HepG2 (cell line): ENCODE results near the gene SC5D. TPM values are rescaled to one million over a fixed set of nuclear protein-coding genes. Genes with fewer than 3 reads are reported as not detected.

Experiments used
- ATAC-seq: fragments of 200-7000 bp; cut with Tn5 transposase; 3 replicates; pipeline ENCODE4 v1.9.1; 2020; ENCODE audit warnings: mild to moderate bottlenecking, moderate library complexity
- BruUV-seq: library from RNA; stranded (reverse); fragments of 400-500 nt; replicated peaks from 2 replicates; lab custom pipeline; 2021; lab: Mats Ljungman, UMichigan
- CTCF ChIA-PET: fragments of 300-600 bp; formaldehyde crosslinking; extraction: SDS; loops from one replicate; lab custom pipeline; 2021; ENCODE audit warnings: low total read pairs, inconsistent platforms, low intra/inter-chr PET ratio; lab: Yijun Ruan, JAX
- POLR2A ChIA-PET: fragments of 350-600 bp; sonication (Branson Sonifier 250); formaldehyde crosslinking; loops from one replicate; lab custom pipeline; 2020; ENCODE audit warnings: antibody characterized with exemption, inconsistent platforms; lab: Yijun Ruan, JAX
- DNase-seq: peaks from one replicate; pipeline ENCODE4 v3.0.0-alpha.2; 2015; ENCODE audit warnings: low spot score
- FAIRE-seq: peaks from 3 replicates; lab custom pipeline; 2011; peaks lifted over from hg19 to GRCh38; lab: Jason Lieb, UNC
- H2AFZ ChIP-seq: one replicate; pipeline ENCODE4 v1.6.1; 2011; ENCODE audit warnings: low read length, inconsistent platforms
- H3K27ac ChIP-seq: fragments of 300-600 bp; 3 replicates; pipeline ENCODE4 v1.8.0; 2011; ENCODE audit warnings: mixed run types, mild to moderate bottlenecking, mixed read lengths, low read length, inconsistent platforms; ENCODE audit not compliant: insufficient read depth; ENCODE audit errors: extremely low read length
- H3K27me3 ChIP-seq, 2 experiments: fragments of 200-600 bp in 1 of 2; 2 replicates in 1 of 2; 3 replicates in 1 of 2; pipeline versions ENCODE4 v1.6.0 to v1.8.0; 2011; ENCODE audit warnings: low read length in 2 of 2, mild to moderate bottlenecking in 2 of 2, moderate library complexity in 2 of 2, inconsistent platforms in 1 of 2; ENCODE audit not compliant: insufficient read depth in 2 of 2, control insufficient read depth in 1 of 2
- H3K36me3 ChIP-seq, 2 experiments: fragments of 200-600 bp in 1 of 2; replicated peaks in 1 of 2; 2 replicates in 1 of 2; 3 replicates in 1 of 2; pipeline versions ENCODE4 v1.5.1 to v1.8.0; 2011; ENCODE audit warnings: low read length in 2 of 2, inconsistent platforms in 1 of 2; ENCODE audit not compliant: insufficient read depth in 2 of 2, control insufficient read depth in 1 of 2
- H3K4me1 ChIP-seq: 2 replicates; pipeline ENCODE4 v1.5.1; 2012; ENCODE audit warnings: low read length, inconsistent platforms; ENCODE audit not compliant: insufficient read depth
- H3K4me2 ChIP-seq: 2 replicates; pipeline ENCODE4 v1.6.0; 2011; ENCODE audit warnings: low read depth, low read length, inconsistent platforms
- H3K4me3 ChIP-seq, 3 experiments: fragments of 200-600 bp in 1 of 3; sonication (generic), shearing (Covaris generic) in 1 of 3; replicated peaks in 1 of 3; 2 replicates each; pipeline ENCODE4 v1.5.1; 2011 to 2016; ENCODE audit warnings: low read length in 3 of 3, inconsistent platforms in 2 of 3, low read depth in 2 of 3, mild to moderate bottlenecking in 2 of 3, control low read depth in 1 of 3, mixed read lengths in 1 of 3; ENCODE audit not compliant: insufficient read depth in 1 of 3
- H3K79me2 ChIP-seq: one replicate; pipeline ENCODE4 v1.6.1; 2011; ENCODE audit warnings: low read length, inconsistent platforms; ENCODE audit not compliant: insufficient read depth
- H3K9ac ChIP-seq: 2 replicates; pipeline ENCODE4 v1.6.0; 2011; ENCODE audit warnings: mild to moderate bottlenecking, low read depth, low read length, inconsistent platforms; ENCODE audit not compliant: insufficient read depth
- H3K9me3 ChIP-seq: 2 replicates; pipeline ENCODE4 v1.5.1; 2012; ENCODE audit warnings: mild to moderate bottlenecking, low read length
- H4K20me1 ChIP-seq: 2 replicates; pipeline ENCODE4 v1.6.0; 2011; ENCODE audit warnings: inconsistent platforms, mild to moderate bottlenecking, low read length, moderate library complexity; ENCODE audit not compliant: insufficient read depth
- AHR ChIP-seq: IDR thresholded peaks from 2 replicates; pipeline ENCODE4 v1.6.1; 2018; ENCODE audit warnings: missing genetic modification reagents, missing compliant biosample characterization
- BORCS8-MEF2B ChIP-seq: sonication (generic); formaldehyde crosslinking; IDR thresholded peaks from 2 replicates; pipeline ENCODE4 v1.8.0; 2022; ENCODE audit warnings: mild to moderate bottlenecking, missing genetic modification reagents
- ERF ChIP-seq: IDR thresholded peaks from 2 replicates; pipeline ENCODE4 v1.6.1; 2018; ENCODE audit warnings: missing biosample characterization, missing genetic modification reagents
- GABPB1 ChIP-seq: IDR thresholded peaks from 2 replicates; pipeline ENCODE4 v1.6.1; 2016; ENCODE audit warnings: mild to moderate bottlenecking, missing genetic modification reagents, moderate library complexity, missing compliant biosample characterization
- KDM3A ChIP-seq: IDR thresholded peaks from 2 replicates; pipeline ENCODE4 v1.6.1; 2018; ENCODE audit warnings: low read depth, missing compliant biosample characterization
- MATR3 ChIP-seq: sonication (generic); formaldehyde crosslinking; IDR thresholded peaks from 2 replicates; pipeline ENCODE4 v1.4.0; 2020; ENCODE audit warnings: missing genetic modification reagents
- NFE2 ChIP-seq: sonication (generic); formaldehyde crosslinking; IDR thresholded peaks from 2 replicates; pipeline ENCODE4 v1.4.0; 2020; ENCODE audit warnings: missing genetic modification reagents
- POGK ChIP-seq: sonication (generic); formaldehyde crosslinking; conservative IDR thresholded peaks from 2 replicates; pipeline ENCODE4 v1.8.0; 2022; ENCODE audit warnings: mild to moderate bottlenecking, moderate library complexity, missing genetic modification reagents
- PPARG ChIP-seq: conservative IDR thresholded peaks from 2 replicates; pipeline ENCODE4 v1.6.1; 2016; ENCODE audit warnings: missing biosample characterization, missing genetic modification reagents
- SP2 ChIP-seq: sonication (generic); formaldehyde crosslinking; IDR thresholded peaks from 2 replicates; pipeline ENCODE4 v1.5.1; 2020; ENCODE audit warnings: mild to moderate bottlenecking, missing genetic modification reagents
- TARDBP ChIP-seq: sonication (generic); formaldehyde crosslinking; IDR thresholded peaks from 2 replicates; pipeline ENCODE4 v1.8.0; 2022; ENCODE audit warnings: mild to moderate bottlenecking, missing genetic modification reagents
- ZHX1 ChIP-seq: sonication (generic); formaldehyde crosslinking; IDR thresholded peaks from 2 replicates; pipeline ENCODE4 v1.8.1; 2022; ENCODE audit warnings: low read depth, mild to moderate bottlenecking, missing genetic modification reagents
- ZNF230 ChIP-seq: sonication (generic); formaldehyde crosslinking; IDR thresholded peaks from 2 replicates; pipeline ENCODE4 v1.4.0; 2020; ENCODE audit warnings: mild to moderate bottlenecking, missing genetic modification reagents
- ZNF460 ChIP-seq: sonication (generic); formaldehyde crosslinking; IDR thresholded peaks from 2 replicates; pipeline ENCODE4 v1.5.1; 2020; ENCODE audit warnings: missing genetic modification reagents, mild to moderate bottlenecking, borderline replicate concordance
- ZNF468 ChIP-seq: sonication (generic); formaldehyde crosslinking; IDR thresholded peaks from 2 replicates; pipeline ENCODE4 v1.8.0; 2022; ENCODE audit warnings: mild to moderate bottlenecking, moderate library complexity, missing genetic modification reagents
- WGBS: methylation state at CpG from one replicate; pipeline ENCODE4 v1.1.6; 2017; ENCODE audit warnings: low lambda C conversion rate; 5-methylcytosine and 5-hydroxymethylcytosine counted together
- in situ Hi-C: cut with HindIII; loops from 2 replicates; pipeline ENCODE4 v1.10.0; 2017; ENCODE audit warnings: low pct_unique_long_range_greater_than_20kb; ENCODE audit not compliant: extremely low pct_ligation_motif_present
- intact Hi-C: fragments of 100-400 bp; cut with micrococcal nuclease; formaldehyde crosslinking; loops from one replicate; pipeline ENCODE4 v1.10.0; 2022; ENCODE audit not compliant: unreplicated experiment
- polyA plus RNA-seq, 8 experiments: library from polyadenylated mRNA; depleted of rRNA in 3 of 8; stranded (reverse) in 7 of 8; unstranded in 1 of 8; fragments of >200 nt; fragmentation: Illumina TruSeq in 4 of 8; extraction: Trizol in 4 of 8; gene quantifications; 2 replicates each; pipeline versions ENCODE4 v1.2.1 to v1.2.3, GENCODE V29; 2011 to 2016; ENCODE audit warnings: low read depth in 4 of 8, missing spikeins in 1 of 8, mixed read lengths in 1 of 8; ENCODE audit not compliant: insufficient read depth in 1 of 8
- total RNA-seq, 5 experiments: library from RNA; depleted of rRNA; stranded (reverse); fragments of >200 nt; fragmentation: Illumina TruSeq; extraction: Trizol; gene quantifications; 2 replicates each; pipeline ENCODE4 v1.2.3, GENCODE V29; 2016; ENCODE audit warnings: low read depth in 1 of 5

SC5D gene
- total and polyA plus RNA-seq, 2 of the 13 experiments (the other 11 are each of a cell fraction or from before 2014, with no cell fraction given), result 84.4 to 155 TPM

GRCh38 chr11:121248496-121248895, 44.1 kb upstream of the SC5D start:
- Histone ChIP-seq H3K36me3 (no peaks in the 10 kb centered on the region), H3K4me3 (no peak overlapping the region), H4K20me1 (no peaks in the 10 kb centered on the region; the same call in 1 of the 2 replicates), H3K9me3 (no peaks in the 10 kb centered on the region), H3K27ac (no peak overlapping the region), H3K9ac (no peak overlapping the region), H3K4me1 (no peaks in the 10 kb centered on the region), H3K4me2 (no peak overlapping the region), H2AFZ (no peak overlapping the region), H3K79me2 (no peaks in the 10 kb centered on the region), H3K27me3 (peaks cover 0 to 3% of the 10 kb centered on the region in 2 experiments; a peak in 2 of 5 replicates)
- ChIA-PET POLR2A (no interaction called here), CTCF (interaction anchor here (1.4 to 2.1 kb wide), 2 partner anchors 131 to 343 kb away, joined by 3 to 10 read pairs; no protein-coding TSS in a partner anchor)
- intact Hi-C loops, result loop anchor here (2.0 kb wide), 1 partner anchor 342 kb away; no protein-coding TSS in a partner anchor
- TF ChIP-seq MATR3 (CRISPR knock-in tag), result no peak
- TF ChIP-seq GABPB1 (CRISPR knock-in tag), result no peak
- TF ChIP-seq KDM3A, result no peak
- no peak for TF ChIP-seq ZHX1 (CRISPR knock-in tag)
- no peak for TF ChIP-seq ZNF468 (CRISPR knock-in tag)
- TF ChIP-seq BORCS8-MEF2B, result no peak
- TF ChIP-seq AHR (CRISPR knock-in tag), result no peak
- no peak for TF ChIP-seq SP2 (CRISPR knock-in tag)
- TF ChIP-seq ERF (CRISPR knock-in tag), result no peak
- TF ChIP-seq ZNF460 (CRISPR knock-in tag), result no peak
- no peak for TF ChIP-seq ZNF230 (CRISPR knock-in tag)
- TF ChIP-seq NFE2 (CRISPR knock-in tag), result no peak
- no peak for TF ChIP-seq PPARG
- TF ChIP-seq TARDBP (CRISPR knock-in tag), result no peak
- TF ChIP-seq POGK, result no peak
- BruUV-seq, result no TSS peak
- DNase-seq, result no peak
- in situ Hi-C loops, result loop anchor here (10.0 kb wide), 1 partner anchor 346 kb away; no protein-coding TSS in a partner anchor
- ATAC-seq, result no peak
- no peak for FAIRE-seq
- 38% methylated on average over 4 of the region's 4 CpGs for WGBS
